ENCODE data around the gene RAE1. TPM values are rescaled to one million over a fixed set of nuclear protein-coding genes. Genes with fewer than 3 reads are reported as not detected.

Gene RAE1
- total and polyA plus RNA-seq, 2 of the 8 experiments (the other 6 are each of a cell fraction or from before 2014, with no cell fraction given): 35.9 to 44.9 TPM

DNA sequence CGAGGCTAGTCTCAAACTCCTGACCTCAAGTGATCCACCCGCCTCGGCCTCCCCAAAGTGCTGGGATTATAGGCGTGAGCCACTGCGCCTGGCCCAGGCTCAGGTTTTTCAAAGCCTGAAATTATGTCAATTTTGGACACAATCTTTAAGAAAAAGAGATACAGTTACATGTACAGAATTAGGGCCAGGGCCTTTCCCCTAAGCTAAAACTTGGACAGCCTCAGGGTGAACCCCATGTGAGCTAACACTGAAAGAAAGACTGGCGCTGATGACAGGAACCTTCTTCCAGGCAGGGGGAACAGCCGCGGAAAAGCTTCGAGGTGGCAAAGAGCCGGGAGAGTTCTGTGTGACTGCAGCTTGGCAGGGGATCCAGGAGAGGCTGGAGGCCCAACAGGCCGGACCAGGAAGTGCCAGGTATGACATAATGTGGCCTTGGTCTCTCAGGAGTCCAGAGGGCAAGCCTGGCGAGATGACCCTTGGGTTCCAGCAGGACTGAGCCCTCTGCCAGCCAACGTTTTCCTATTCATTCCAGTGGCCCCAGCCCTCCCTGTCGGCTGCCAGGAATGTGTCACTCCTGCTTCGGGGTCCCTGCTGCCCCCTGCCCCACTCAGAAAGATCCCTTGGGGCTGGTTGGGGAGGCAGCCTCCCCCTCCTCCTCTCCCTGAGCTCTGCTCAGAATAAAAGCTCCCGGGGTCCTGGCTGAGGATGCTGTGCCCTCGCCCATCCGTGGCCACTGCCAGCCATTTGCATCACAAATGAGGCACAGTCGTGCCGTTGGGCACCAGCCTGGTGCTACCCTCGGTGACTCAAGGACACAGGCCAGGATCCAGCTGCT, 77.5 kb downstream of the RAE1 start:
- Histone ChIP-seq H3K79me2 (ENCODE audit: control insufficient read depth in 1 of 2, insufficient read depth in 2 of 2, low read length in 2 of 2) (no peaks in the 10 kb centered on the region), H4K20me1 (replicated peaks in 1 of 2; ENCODE audit: control insufficient read depth in 1 of 2, insufficient read depth in 2 of 2, low read length in 2 of 2) (no peaks in the 10 kb centered on the region), H2BK5ac (ENCODE audit: low read depth, low read length) (no peak overlapping the region), H3K9me3 (ENCODE audit: insufficient read depth in 2 of 2, low read depth in 1 of 2, low read length in 1 of 2) (no peaks in the 10 kb centered on the region), H4K8ac (ENCODE audit: extremely low read depth, insufficient read depth, low read length) (no peak overlapping the region), H3K4ac (replicated peaks; ENCODE audit: insufficient read length, low read depth, low read length) (no peak overlapping the region), H3K4me3 (ENCODE audit: extremely low read depth in 1 of 4, insufficient read depth in 2 of 4, low read depth in 3 of 4, low read length in 4 of 4) (no peak overlapping the region), H4K91ac (replicated peaks; ENCODE audit: insufficient read length, low read length) (no peak overlapping the region), H3K4me1 (replicated peaks in 1 of 4; ENCODE audit: control insufficient read depth in 3 of 4, insufficient read depth in 4 of 4, low read length in 3 of 4) (peaks cover 0 to 14% (median 10%) of the 10 kb centered on the region in 4 experiments; a peak in 5 of 7 replicates), H2BK20ac (ENCODE audit: low read length) (0 out of 2 replicates have a peak overlapping the region, but pooled peaks have one; percentile 32), H3K4me2 (ENCODE audit: insufficient read depth in 1 of 2, low read depth in 2 of 2, low read length in 2 of 2) (no peak overlapping the region; a peak in 1 of 4 replicates), H3K9ac (replicated peaks in 1 of 4; ENCODE audit: extremely low read depth in 1 of 4, low read depth in 3 of 4, low read length in 3 of 4) (no peak overlapping the region), H2BK12ac (ENCODE audit: low read depth, low read length) (no peak overlapping the region), H3K56ac (replicated peaks; ENCODE audit: insufficient read length, low read depth, low read length) (no peak overlapping the region), H3K27me3 (replicated peaks in 1 of 4; ENCODE audit: control insufficient read depth in 3 of 4, extremely low read depth in 1 of 4, insufficient read depth in 3 of 4, low read length in 3 of 4) (no peaks in the 10 kb centered on the region), H2BK15ac (ENCODE audit: low read length) (no peak overlapping the region), H2BK120ac (replicated peaks; ENCODE audit: low read depth, low read length) (no peak overlapping the region), H3K79me1 (ENCODE audit: low read depth, low read length) (peaks cover 3% of the 10 kb centered on the region; the same call in 1 of the 2 replicates), H2AK5ac (ENCODE audit: low read depth, low read length) (no peak overlapping the region), H3K23ac (ENCODE audit: insufficient read length) (no peak overlapping the region), H3K27ac (ENCODE audit: low read depth, low read length) (no peak overlapping the region), H2AFZ (ENCODE audit: low read length) (no peak overlapping the region; the same call in 1 of the 2 replicates), H3K14ac (ENCODE audit: insufficient read length) (no peak overlapping the region), H3K36me3 (ENCODE audit: control insufficient read depth in 2 of 4, insufficient read depth in 4 of 4, low read length in 3 of 4) (no peaks in the 10 kb centered on the region), H4K5ac (ENCODE audit: insufficient read length, low read depth, low read length) (no peak overlapping the region), H3K23me2 (ENCODE audit: low read depth, low read length) (no peaks in the 10 kb centered on the region), H3K18ac (ENCODE audit: extremely low read depth, low read length) (no peak overlapping the region)
- DNase-seq (ENCODE audit: low read depth in 1 of 2, low spot score in 2 of 2): no peak
- ChIA-PET POLR2A (ENCODE audit: partially characterized antibody) (interaction anchor here (1.5 kb wide), 1 partner anchor 33 kb away, joined by 3 read pairs; no protein-coding TSS in a partner anchor), CTCF (ENCODE audit: partially characterized antibody) (interaction anchor here (0.7 to 1.6 kb wide), 14 partner anchors 8 to 87 kb away, joined by 3 to 6 read pairs (median 4); no protein-coding TSS in a partner anchor)
- 79% methylated on average over 21 of the region's 21 CpGs; no CpG with 5 or more reads in 1 of the 2 experiments for WGBS, 2 experiments (ENCODE audit: extremely low coverage in 1 of 2, insufficient coverage in 1 of 2, insufficient read length in 1 of 2, insufficient replicate concordance in 2 of 2, low coverage in 1 of 2, low lambda C conversion rate in 2 of 2, missing lambda C conversion rate in 1 of 2)
- FAIRE-seq: no peak
- TF ChIP-seq BRCA1 (IDR thresholded peaks at IDR 0.05; ENCODE audit: low read depth, low read length): no peak
- TF ChIP-seq RNF2 (IDR thresholded peaks at IDR 0.05; ENCODE audit: borderline replicate concordance, low read depth, low read length, missing control alignments, poor library complexity, severe bottlenecking): no peak
- no peak for TF ChIP-seq TCF12 (IDR thresholded peaks at IDR 0.05; ENCODE audit: low read depth, low read length)
- no peak for TF ChIP-seq TBP (IDR thresholded peaks at IDR 0.05; ENCODE audit: low read depth, low read length)
- no peak for TF ChIP-seq POLR2A (IDR thresholded peaks at IDR 0.05; ENCODE audit: control extremely low read depth in 1 of 2, low read depth in 2 of 2, low read length in 2 of 2)
- TF ChIP-seq, protein P1, sequence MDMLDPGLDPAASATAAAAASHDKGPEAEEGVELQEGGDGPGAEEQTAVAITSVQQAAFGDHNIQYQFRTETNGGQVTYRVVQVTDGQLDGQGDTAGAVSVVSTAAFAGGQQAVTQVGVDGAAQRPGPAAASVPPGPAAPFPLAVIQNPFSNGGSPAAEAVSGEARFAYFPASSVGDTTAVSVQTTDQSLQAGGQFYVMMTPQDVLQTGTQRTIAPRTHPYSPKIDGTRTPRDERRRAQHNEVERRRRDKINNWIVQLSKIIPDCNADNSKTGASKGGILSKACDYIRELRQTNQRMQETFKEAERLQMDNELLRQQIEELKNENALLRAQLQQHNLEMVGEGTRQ (IDR thresholded peaks at IDR 0.05; ENCODE audit: low read length): no peak
- TF ChIP-seq EP300 (IDR thresholded peaks at IDR 0.05; ENCODE audit: borderline replicate concordance in 1 of 2, low read depth in 2 of 2, low read length in 2 of 2): no peak

Measured in H1 (cell line).